T-cell (primary cell): Measurements from ENCODE around the gene CELSR1. TPM values are rescaled to one million over a fixed set of nuclear protein-coding genes. Genes with fewer than 3 reads are reported as not detected.
A peak's percentile ranks its signal among the peaks of the same experiment; 100 is the strongest.

Experiments
- ATAC-seq, 4 experiments: fragments of 200-7000 bp in 3 of 4; fragments of 150-1000 bp in 1 of 4; cut with Tn5 transposase; replicated peaks in 1 of 4; 1 replicate in 3 of 4; 2 replicates in 1 of 4; pipeline ENCODE4 v1.10.0; 2021; ENCODE audit warnings: moderate library complexity in 3 of 4, mild to moderate bottlenecking in 2 of 4, moderate number of reproducible peaks in 1 of 4
- CTCF ChIA-PET, 2 donors: fragments of 300-600 bp; sonication (Branson Sonifier 250); formaldehyde crosslinking; loops; one replicate each; lab custom pipeline; 2022; ENCODE audit warnings: antibody characterized with exemption in 2 of 2; lab: Charles Lee
- POLR2A ChIA-PET, 2 donors: fragments of 300-600 bp; sonication (Branson Sonifier 250); formaldehyde crosslinking; loops; one replicate each; lab custom pipeline; 2022; ENCODE audit warnings: antibody characterized with exemption in 2 of 2; lab: Charles Lee
- DNase-seq, 35 experiments: peaks; one replicate each; pipeline versions ENCODE4 v3.0.0 to v3.0.0-alpha.2; 2013 to 2023
- H3K27ac ChIP-seq: one replicate; pipeline ENCODE4 v1.5.1; 2013; ENCODE audit warnings: low read length
- H3K27me3 ChIP-seq, 2 experiments: replicated peaks in 1 of 2; 1 replicate in 1 of 2; 2 replicates in 1 of 2; pipeline versions ENCODE4 v1.6.1 to v1.7.0; 2013; ENCODE audit warnings: low read length in 1 of 2, mixed read lengths in 1 of 2; ENCODE audit not compliant: control insufficient read depth in 2 of 2, insufficient read depth in 2 of 2; ENCODE audit errors: extremely low read depth in 1 of 2
- H3K36me3 ChIP-seq, 2 donors: 1 replicate in 1 of 2; 2 replicates in 1 of 2; pipeline versions ENCODE4 v1.6.1 to v1.7.0; 2013; ENCODE audit warnings: low read length in 1 of 2; ENCODE audit not compliant: control insufficient read depth in 2 of 2, insufficient read depth in 1 of 2; ENCODE audit errors: extremely low read depth in 1 of 2
- H3K4me1 ChIP-seq, 2 experiments: 1 replicate in 1 of 2; 2 replicates in 1 of 2; pipeline versions ENCODE4 v1.6.1 to v1.7.0; 2013; ENCODE audit warnings: low read length in 2 of 2, mixed read lengths in 1 of 2; ENCODE audit not compliant: insufficient read depth in 2 of 2, control insufficient read depth in 1 of 2; ENCODE audit errors: extremely low read depth in 1 of 2
- H3K4me3 ChIP-seq, 2 donors: 1 replicate in 1 of 2; 2 replicates in 1 of 2; pipeline versions ENCODE4 v1.5.1 to v1.7.0; 2013; ENCODE audit warnings: mild to moderate bottlenecking in 2 of 2, low read length in 1 of 2, moderate library complexity in 1 of 2; ENCODE audit not compliant: control insufficient read depth in 1 of 2; ENCODE audit errors: extremely low read depth in 1 of 2
- H3K9me3 ChIP-seq: 2 replicates; pipeline ENCODE4 v1.7.0; 2013
- H3K27ac Mint-ChIP-seq, 2 donors: one replicate each; pipeline ENCODE4 v1.8.0; 2020 to 2021; ENCODE audit warnings: mild to moderate bottlenecking in 2 of 2, mixed read lengths in 2 of 2
- H3K27me3 Mint-ChIP-seq, 2 donors: one replicate each; pipeline ENCODE4 v1.8.0; 2021 to 2022; ENCODE audit warnings: mixed read lengths in 2 of 2
- H3K36me3 Mint-ChIP-seq: one replicate; pipeline ENCODE4 v1.8.0; 2021; ENCODE audit warnings: mixed read lengths
- H3K4me1 Mint-ChIP-seq, 3 donors: one replicate each; pipeline ENCODE4 v1.8.0; 2020 to 2022; ENCODE audit warnings: mixed read lengths in 3 of 3, mild to moderate bottlenecking in 1 of 3
- H3K4me3 Mint-ChIP-seq, 3 donors: one replicate each; pipeline ENCODE4 v1.8.0; 2020 to 2022; ENCODE audit warnings: mild to moderate bottlenecking in 3 of 3, mixed read lengths in 3 of 3, moderate library complexity in 3 of 3
- H3K9me3 Mint-ChIP-seq, 3 donors: one replicate each; pipeline ENCODE4 v1.8.0; 2020 to 2022; ENCODE audit warnings: mixed read lengths in 3 of 3
- WGBS: methylation state at CpG from one replicate; pipeline ENCODE4 v1.1.5; 2013; ENCODE audit warnings: missing lambda C conversion rate; ENCODE audit not compliant: insufficient coverage; 5-methylcytosine and 5-hydroxymethylcytosine counted together
- total RNA-seq, 35 experiments: library from RNA in 6 of 35; stranded (reverse) in 6 of 35; fragments of 120-200 nt in 1 of 35; gene quantifications; one replicate each; pipeline versions ENCODE4 v1.2.1 to v1.2.4 and lab custom pipeline; 2013 to 2026

The CELSR1 gene
- total RNA-seq, 5 donors from 2014 or later (not counting 1 experiment from before 2014, with no cell fraction given) = 1.1 to 2.7 (median 1.6) TPM

DNA sequence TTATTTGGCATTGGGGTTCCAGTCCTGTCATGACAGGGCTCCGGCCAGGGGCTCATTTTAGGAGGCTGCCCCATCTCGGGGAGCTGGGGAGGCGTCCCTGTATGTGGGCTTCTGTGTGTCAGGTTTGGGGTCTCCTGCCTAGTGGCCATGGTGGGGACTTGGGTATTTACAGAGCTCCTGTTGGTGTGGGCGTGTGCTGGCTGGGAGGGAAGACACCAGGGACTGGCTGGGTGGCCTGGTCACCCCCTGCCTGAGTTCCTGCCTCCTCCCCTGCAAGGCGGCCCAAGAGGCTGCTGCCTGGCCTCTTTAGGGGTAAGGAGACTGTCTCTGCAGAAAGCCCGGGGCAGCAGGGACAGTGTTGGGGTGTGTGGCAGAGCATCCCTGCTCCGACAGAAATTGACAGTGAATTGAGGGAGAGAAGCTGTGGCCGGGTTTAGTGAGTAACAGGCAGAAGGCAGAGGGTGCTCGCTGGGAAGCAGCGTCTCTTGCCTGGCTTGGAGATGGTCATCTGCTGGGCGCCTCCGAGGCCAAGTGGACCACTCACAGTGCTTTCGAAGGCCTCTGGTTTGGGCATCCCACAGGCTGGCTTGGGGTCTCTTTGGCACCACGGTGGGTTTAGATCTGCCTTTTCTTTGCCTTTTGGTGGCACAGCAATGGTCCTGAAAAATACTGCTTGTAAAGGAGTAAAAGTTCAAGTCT, 42.5 kb upstream of the CELSR1 start:
- peaks cover 38 to 57% (median 52%) of the 10 kb centered on the region in 3 donors for H3K4me1 Mint-ChIP-seq

DNA sequence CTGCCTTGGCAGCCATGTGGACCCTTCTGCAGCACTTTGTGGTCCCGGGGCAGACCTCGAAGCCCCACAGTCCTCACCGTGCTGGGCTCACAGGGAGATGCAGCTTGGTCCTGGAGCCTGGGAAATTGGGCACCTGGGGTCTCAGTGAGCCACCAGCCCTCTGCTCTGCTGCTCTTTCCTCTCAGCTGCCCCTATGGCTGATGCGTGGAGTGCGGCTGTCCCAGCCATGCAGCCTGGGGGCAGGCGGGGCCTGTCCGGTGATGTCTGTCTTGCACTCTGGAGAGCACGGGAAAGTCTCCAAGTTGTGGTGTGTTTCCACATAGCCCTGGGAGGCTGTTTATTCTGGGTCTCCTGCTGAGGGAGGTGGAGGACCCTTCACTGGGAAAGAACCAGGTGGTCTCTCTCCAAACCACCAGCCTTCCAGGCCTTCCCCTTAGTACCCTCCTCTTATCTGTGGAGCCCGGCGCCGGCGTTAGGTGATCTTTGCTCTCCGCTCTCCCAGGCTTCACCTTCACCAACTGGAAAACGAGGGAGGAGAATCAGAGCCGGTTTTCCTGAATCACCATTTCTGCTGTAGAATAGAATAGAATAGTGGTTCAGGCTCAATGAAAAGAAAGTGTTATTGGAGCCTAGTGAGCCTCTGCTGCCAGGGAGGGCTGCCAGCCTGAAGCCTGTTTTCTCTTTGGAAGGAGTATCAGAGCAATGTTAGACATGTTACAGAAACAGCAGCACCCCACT, 41.6 kb upstream of the CELSR1 start:
- Mint-ChIP-seq H3K4me3 (peak overlapping the region; percentile 85 to 91 (median 88)), H3K4me1 (peaks cover 38 to 59% (median 53%) of the 10 kb centered on the region in 3 donors)

More for the DNA sequence above, 42.5 kb upstream of the CELSR1 start:
- CTCF ChIA-PET = no interaction called here
- H3K36me3 ChIP-seq = peaks cover 0 to 6% of the 10 kb centered on the region in 2 donors
- no peak overlapping the region for H3K4me3 ChIP-seq
- Mint-ChIP-seq H3K27ac (peak overlapping the region in 1 of 2 donors; percentile 24), H3K36me3 (no peaks in the 10 kb centered on the region), H3K9me3 (no peaks in the 10 kb centered on the region), H3K4me3 (peak overlapping the region in 1 of 3 donors; percentile 85), H3K27me3 (no peaks in the 10 kb centered on the region)
- DNase-seq (no peak), ATAC-seq (no peak)
- H3K9me3 ChIP-seq = no peaks in the 10 kb centered on the region
- WGBS = 93% methylated on average over 12 of the region's 14 CpGs
- H3K4me1 ChIP-seq = peaks cover 17 to 48% of the 10 kb centered on the region in 2 experiments
- H3K27me3 ChIP-seq = no peaks in the 10 kb centered on the region
- H3K27ac ChIP-seq = no peak overlapping the region
- POLR2A ChIA-PET = no interaction called here

DNA sequence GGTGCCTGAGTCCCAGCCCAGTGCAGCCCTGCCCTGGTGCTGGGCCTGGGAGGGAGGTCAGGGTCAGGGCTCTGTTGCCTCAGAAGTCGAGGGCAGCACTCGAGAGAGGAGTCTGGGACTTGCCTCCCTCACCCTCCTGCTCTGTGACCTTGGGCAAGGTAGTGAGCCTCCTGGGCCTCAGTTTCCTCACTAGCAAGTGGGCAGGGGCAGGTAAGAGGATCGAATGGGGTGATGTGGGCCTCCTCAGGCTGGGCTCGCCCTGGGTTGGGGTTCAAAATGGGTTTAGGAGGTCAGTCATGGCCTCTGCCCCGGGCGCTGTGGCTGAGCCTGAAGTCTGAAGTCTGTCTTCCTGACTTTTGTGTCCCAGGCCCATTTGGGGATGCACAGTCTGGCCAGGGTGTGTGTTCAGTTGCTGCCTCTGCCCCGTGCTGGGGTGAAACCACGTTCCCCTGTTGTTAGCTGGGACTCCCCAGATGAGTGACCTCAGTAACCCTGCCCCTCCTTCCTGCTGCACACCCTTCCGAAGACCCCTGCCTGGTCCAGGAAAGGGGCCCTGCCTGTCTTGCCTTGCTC, 40.9 kb upstream of the CELSR1 start:
- Histone ChIP-seq H3K27me3 (no peaks in the 10 kb centered on the region), H3K27ac (no peak overlapping the region), H3K36me3 (peaks cover 0 to 6% of the 10 kb centered on the region in 2 donors), H3K4me3 (peak overlapping the region in 1 of 2 donors; percentile 58), H3K4me1 (peaks cover 17 to 48% of the 10 kb centered on the region in 2 experiments), H3K9me3 (no peaks in the 10 kb centered on the region)
- WGBS = 71% methylated on average over 6 of the region's 9 CpGs
- ChIA-PET POLR2A (no interaction called here), CTCF (no interaction called here)
- Mint-ChIP-seq H3K27ac (peak overlapping the region in 1 of 2 donors; percentile 72), H3K36me3 (no peaks in the 10 kb centered on the region), H3K4me1 (peaks cover 38 to 57% (median 53%) of the 10 kb centered on the region in 3 donors), H3K9me3 (no peaks in the 10 kb centered on the region), H3K27me3 (no peaks in the 10 kb centered on the region), H3K4me3 (peak overlapping the region; percentile 85 to 91 (median 88))
- ATAC-seq = no peak
- peak in 1 of 35 experiments; percentile 1 for DNase-seq

More for the DNA sequence above, 41.6 kb upstream of the CELSR1 start:
- Histone ChIP-seq H3K4me3 (peak overlapping the region in 1 of 2 donors; percentile 17), H3K9me3 (no peaks in the 10 kb centered on the region), H3K4me1 (peaks cover 17 to 48% of the 10 kb centered on the region in 2 experiments), H3K27me3 (no peaks in the 10 kb centered on the region), H3K27ac (no peak overlapping the region), H3K36me3 (peaks cover 0 to 6% of the 10 kb centered on the region in 2 donors)
- ATAC-seq = no peak
- ChIA-PET CTCF (no interaction called here), POLR2A (no interaction called here)
- 87% methylated on average over 7 of the region's 15 CpGs for WGBS
- Mint-ChIP-seq H3K9me3 (no peaks in the 10 kb centered on the region), H3K27ac (no peak overlapping the region), H3K36me3 (no peaks in the 10 kb centered on the region), H3K27me3 (no peaks in the 10 kb centered on the region)
- no peak for DNase-seq

DNA sequence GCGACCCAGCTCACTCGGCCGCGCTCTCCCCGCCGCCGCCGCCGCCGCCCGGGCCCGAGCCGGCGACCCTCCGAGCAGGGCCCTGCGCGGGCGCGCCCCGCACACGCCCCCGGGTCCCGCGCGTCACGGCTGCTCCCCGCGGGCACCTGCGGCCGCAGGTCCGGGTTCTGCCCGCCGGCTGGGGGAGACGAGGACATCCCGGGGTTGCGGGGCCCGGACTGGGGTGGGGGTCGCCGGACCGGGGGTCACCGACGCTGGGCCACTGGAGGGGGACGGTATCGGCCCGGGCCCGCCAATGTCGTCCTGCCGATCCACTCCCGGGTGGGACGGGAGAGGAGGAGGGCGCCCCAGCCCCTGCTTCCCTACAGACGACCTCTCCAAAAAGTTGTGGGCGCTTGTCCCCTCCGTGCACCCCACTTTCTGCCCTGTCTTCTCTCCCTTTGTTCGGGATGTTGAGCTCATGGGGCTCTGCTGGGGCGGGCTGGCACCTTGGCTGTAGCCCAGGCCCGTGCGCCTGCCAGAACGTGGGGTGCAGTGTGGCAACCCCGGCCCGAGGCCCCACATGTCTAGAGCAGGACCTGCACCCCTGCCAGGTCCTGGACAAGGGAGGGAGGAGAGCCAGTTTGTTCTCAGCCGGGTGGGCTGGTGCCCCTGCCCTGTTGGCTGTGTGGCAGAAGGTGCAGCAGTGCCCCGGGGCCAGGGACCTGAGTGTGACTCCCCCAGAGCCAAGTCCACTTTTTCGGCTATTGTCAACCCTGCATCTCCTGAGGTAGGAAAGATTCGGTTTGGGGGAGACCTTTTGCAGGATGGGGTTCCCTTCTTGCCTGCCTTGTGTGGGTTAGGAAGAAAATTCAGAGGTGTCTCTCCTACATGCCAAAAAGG, 40.2 kb upstream of the CELSR1 start:
- peak overlapping the region; percentile 56 to 58 for H3K4me3 ChIP-seq
- ATAC-seq = peak; percentile 15 to 41 (median 29)
- Mint-ChIP-seq H3K9me3 (no peaks in the 10 kb centered on the region), H3K27ac (peak overlapping the region; percentile 72 to 86), H3K4me3 (peak overlapping the region; percentile 85 to 91 (median 88)), H3K4me1 (peaks cover 38 to 57% (median 53%) of the 10 kb centered on the region in 3 donors), H3K36me3 (no peaks in the 10 kb centered on the region), H3K27me3 (no peaks in the 10 kb centered on the region)
- peaks cover 17 to 48% of the 10 kb centered on the region in 2 experiments for H3K4me1 ChIP-seq
- H3K27ac ChIP-seq = no peak overlapping the region
- H3K9me3 ChIP-seq = no peaks in the 10 kb centered on the region
- peaks cover 0 to 6% of the 10 kb centered on the region in 2 donors for H3K36me3 ChIP-seq
- WGBS = 1% methylated on average over 58 of the region's 65 CpGs
- H3K27me3 ChIP-seq = no peaks in the 10 kb centered on the region
- ChIA-PET POLR2A (interaction anchor here in 1 of 2 donors (0.5 kb wide), 1 partner anchor 283 kb away, joined by 4 read pairs; no protein-coding TSS in a partner anchor), CTCF (interaction anchor here in 1 of 2 donors (1.6 kb wide), 1 partner anchor 226 kb away, joined by 3 read pairs; no protein-coding TSS in a partner anchor)
- peak in 8 of 35 experiments; percentile 4 to 29 (median 16) for DNase-seq

DNA sequence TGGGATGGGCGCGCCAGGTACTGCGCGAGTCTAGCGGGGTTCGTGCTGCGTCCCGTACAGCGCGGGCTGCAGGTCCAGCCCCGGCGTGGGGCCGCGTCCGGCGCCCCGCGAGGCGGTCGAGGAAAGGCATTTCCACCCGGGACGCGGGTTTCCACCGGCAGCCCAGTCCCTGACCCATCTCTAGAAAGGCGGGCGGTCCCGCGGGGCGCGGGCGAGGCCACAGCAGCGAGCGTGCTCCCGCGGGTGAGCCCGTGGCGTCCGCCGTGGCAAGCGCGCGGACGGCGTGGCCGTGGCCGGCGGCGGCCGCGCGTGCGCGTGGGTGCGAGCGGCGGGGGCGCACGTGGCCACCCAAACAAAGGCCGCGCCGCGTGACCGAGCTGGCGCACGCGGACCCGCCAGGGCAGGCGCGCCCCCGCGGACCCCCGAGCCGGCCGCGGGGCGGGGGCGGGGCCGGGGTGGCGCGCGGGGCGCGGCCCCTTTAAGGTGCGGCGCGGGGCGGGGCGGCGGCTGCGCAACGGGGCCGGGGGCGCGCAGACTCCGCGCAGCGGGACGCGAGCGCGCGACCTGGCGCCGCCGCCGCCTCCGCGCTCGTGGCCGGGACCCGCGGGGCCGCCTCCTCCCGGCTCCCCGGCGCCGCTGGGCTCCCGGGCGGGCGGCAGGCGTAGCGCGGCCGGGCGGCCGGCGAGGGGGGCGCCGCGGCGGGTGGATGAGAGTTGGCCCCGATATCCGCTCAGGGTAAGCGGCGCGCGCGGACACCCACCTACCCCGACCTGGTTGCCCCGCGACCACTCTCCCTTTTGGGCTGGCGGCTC, 39.3 kb upstream of the CELSR1 start:
- H3K27ac ChIP-seq = peak overlapping the region; percentile 41
- WGBS = 1% methylated on average over 142 of the region's 142 CpGs

More for the DNA sequence above, 39.3 kb upstream of the CELSR1 start:
- no peak overlapping the region for H3K27ac Mint-ChIP-seq
- Histone ChIP-seq H3K4me1 (peaks cover 14 to 41% of the 10 kb centered on the region in 2 experiments), H3K9me3 (no peaks in the 10 kb centered on the region), H3K4me3 (peak overlapping the region; percentile 46 to 62), H3K27me3 (no peaks in the 10 kb centered on the region), H3K36me3 (peaks cover 0 to 6% of the 10 kb centered on the region in 2 donors)
- H3K36me3 Mint-ChIP-seq = no peaks in the 10 kb centered on the region
- ATAC-seq (peak; percentile 78 to 83 (median 82)), DNase-seq (peak in 32 of 35 experiments; percentile 24 to 87 (median 48))
- ChIA-PET CTCF (interaction anchor here (0.7 to 1.6 kb wide), 2 partner anchors 227 to 1359 kb away, joined by 3 to 4 read pairs; no protein-coding TSS in a partner anchor), POLR2A (interaction anchor here in 1 of 2 donors (0.5 kb wide), 1 partner anchor 282 kb away, joined by 4 read pairs; no protein-coding TSS in a partner anchor)
- H3K9me3 Mint-ChIP-seq = peaks cover 5 to 6% (median 5%) of the 10 kb centered on the region in 3 donors
- H3K27me3 Mint-ChIP-seq = no peaks in the 10 kb centered on the region
- H3K4me1 Mint-ChIP-seq = peaks cover 38 to 53% (median 52%) of the 10 kb centered on the region in 3 donors
- peak overlapping the region; percentile 79 to 82 (median 80) for H3K4me3 Mint-ChIP-seq
